SHP77 (cell line): ENCODE measurements around the gene NR5A1.

Source experiments
- DNase-seq, 2 experiments: peaks; one replicate each; lab custom pipeline; 2025; lab: John Stamatoyannopoulos, UW

NR5A1 gene

DNA sequence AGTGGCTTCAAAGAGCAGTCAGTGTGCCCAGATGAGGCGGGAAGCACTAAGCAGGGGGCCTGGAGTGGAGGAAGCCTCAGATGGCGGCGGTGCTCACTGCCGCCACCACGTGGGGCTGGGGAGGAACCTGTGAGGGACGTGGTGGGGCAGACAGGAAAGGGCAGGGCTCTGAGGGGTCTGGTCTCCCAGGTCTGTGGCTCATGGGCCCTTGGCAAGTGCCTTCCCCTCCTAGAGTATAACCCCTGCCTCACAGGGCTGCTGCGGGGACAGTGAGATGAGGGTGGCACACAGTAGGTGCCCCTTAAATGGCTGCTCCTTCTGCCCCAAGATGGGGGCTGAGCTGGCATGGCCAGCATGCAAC, 26.6 kb downstream of the NR5A1 start:
- peak; percentile 48 to 58 for DNase-seq

DNA sequence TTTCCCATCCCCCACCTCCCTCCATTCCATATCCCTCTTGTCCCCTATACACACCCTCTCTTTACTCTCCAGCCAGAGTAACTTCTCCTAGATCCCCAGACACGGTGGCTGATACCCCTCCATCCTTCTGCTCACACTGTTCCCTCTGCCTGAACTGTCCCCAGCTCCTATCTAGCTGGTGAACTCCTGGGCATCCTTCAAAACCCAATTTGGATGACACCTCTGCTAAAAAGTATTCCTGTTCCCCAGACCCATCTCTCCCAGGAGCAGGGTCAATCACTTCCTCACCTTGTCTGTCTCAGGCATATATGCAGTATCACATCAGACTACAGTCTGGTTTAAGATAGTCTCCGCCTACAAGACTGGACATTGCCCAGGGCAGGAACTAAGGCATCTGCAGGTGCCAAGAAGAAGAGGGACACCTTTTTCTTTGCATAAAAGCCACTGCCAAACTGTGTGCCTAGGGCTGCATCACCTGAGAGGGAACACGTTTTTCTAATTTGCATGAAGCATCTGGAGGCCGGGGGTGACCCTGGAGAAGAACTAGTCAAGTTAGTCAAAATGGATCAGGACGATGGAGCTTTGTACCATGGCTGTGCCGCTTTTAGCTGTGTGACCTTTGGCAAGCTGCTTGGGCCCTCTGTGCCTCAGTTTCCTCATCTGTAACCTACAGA, 27.1 kb downstream of the NR5A1 start:
- DNase-seq = no peak

DNA sequence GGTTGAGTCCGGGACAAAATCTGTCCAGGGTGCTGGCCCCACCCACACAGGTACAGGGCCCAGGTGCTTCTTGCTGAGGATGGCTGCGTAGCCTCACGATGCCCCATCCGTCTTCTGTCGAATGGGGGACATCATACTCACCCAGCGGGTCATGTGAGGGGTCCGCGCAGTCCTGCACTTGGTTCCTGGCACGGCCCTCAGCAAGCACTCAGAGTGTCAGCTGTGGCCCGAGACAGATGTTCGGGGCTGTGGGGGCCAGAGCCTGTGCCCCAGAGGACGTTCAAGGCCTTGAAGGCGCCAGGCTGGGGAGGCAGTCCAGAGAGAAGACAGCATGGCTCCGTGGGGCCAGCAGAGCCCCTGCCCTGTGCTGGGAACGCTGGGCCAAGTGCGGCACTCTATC, 27.8 kb downstream of the NR5A1 start:
- no peak for DNase-seq

DNA sequence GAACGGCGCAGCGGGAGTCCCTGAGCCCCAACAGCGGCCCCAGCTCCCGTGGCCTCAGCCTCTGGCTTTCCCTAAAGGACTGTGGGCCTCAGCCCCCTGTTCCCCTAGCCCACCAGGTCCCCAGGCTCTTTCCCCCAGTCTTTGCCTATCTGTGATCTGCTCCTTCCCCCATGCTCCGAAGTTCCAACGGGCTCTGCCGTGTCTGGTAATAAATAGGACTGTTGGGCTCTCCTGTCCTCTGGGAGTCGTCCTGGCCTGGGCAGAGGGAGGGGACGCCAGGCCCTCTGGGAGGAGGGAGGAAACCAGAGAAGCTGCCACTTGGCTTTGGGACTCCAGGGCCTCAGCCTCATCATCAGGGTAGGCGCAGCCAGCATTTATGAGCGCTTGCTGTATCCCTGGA, 28.8 kb downstream of the NR5A1 start:
- DNase-seq = no peak

DNA sequence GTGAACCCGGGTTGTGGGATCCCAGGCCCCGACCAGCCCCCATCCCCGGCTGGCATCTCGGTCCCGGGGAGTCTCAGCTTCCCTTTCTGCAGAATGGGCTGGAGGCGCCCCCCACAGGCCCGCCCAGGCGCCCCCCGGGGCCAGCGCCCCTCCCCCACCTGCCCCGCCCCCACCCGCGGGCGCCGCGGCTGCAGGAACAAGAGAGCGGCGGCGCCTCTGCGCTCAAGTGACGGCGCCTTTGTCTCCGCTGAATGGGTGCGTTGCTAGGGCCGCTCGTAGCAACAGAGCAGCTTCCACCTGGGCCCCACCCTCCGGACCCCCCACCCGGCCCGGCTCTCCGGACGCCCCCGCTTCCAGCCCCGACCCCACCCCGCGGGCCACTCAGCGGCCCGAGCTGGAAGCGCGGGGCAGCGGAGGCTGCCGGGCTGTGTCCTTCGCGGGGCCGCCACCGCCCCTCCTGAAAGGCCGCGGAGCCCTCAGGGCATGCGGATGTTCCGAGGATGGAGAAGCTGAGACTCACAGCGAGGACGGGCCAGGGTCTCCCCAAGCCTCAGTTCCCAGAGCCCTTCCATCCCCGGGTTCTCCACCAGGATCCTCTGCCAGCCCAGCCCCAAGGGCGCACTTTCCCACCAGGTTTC, 29.4 kb downstream of the NR5A1 start:
- peak in 1 of 2 experiments; percentile 15 for DNase-seq

DNA sequence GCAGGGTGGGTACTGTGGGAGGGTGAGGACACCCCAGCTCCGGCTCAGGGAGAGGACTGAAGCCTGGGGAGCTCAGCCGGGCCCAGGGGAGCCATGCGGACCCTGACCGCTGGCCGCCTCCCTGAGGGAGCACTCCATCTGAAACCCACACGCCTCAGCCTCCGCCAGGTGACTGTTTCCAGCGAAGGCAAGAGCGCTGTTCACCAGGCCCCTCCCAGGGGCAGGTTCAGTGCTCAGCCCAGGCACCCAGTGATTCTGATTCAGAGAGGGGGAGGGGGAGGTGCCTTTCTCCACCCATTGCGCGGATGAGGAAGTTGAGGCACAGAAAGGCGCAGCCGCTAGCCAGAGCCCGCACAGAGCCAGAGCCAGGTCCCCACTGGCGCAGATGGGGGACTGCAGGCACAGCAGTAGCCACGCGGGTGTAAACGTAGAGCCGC, 30.0 kb downstream of the NR5A1 start:
- no peak for DNase-seq

DNA sequence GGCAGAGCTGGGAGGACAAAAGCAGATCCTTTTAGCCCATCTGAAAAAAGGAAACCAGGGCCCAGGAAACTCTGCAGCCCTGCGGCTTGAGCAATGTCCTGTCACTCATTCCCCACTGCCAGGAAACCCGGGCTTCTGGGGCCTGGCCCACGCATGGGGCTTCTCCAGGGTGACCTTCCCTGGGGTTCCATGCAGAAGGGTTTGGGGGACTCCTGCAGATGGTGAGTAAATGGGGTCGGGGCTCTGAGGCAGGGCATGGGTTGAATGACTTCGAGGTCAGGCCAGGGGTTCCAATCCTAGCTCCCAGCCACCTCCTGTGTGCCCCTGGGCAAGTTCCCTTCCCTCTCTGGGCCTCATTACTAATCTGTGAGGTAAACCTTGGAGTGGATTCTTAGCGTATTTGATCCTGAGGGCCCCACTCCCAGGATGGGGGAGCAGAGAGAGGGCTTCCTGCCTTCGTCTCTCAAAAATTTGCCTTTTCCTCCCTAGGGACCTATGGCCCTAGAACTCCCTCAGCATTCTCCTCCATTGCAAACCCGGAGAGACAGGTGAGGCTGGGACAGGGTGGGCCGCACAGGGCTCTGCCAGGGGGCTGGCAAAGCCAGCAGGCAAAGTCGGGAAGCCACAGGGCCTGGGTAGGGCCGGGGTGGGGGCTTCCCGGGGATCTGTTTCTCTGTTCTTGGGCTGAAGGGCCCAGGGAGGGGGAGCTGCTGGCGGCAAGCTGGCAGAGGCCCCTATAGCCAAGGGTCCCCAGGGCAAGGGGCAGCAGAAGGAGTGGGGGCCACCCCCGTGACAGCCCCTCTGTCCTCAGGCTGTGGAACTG, 31.1 kb downstream of the NR5A1 start:
- no peak for DNase-seq

DNA sequence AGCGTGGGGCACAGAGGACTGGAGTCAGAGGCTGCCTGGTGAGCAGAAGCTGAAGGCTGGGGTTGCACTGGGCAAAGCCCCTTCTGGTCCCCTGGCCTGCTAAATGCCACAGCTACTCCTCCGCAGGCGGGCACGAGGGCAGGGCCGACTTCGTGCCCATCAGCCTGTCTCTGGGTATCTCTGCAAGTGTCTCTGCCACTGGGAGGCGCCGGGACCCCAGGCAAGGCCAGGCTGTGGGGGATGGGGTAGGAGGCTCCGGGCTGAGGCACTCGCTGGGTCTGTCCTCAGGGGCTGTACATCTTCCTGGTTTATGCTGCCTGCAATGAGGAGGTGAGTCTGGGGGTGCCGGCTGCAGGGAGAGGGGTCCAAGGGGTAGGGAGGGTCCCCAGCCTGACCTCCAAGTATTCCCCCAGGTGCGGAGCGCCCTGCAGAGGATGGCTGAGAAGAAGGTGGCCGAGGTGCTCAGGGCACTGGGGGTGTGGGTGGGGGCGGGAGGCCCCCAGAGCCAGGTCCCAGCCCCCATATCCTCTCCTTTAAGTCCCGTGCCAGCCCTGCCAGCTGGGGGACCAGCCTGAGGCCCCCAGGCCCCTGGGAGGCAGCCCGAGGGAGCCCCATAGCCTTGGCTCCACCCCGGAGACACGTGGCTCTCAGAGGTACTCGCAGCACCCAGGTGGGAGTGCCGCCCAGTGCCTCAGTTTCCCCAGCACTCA, 31.9 kb downstream of the NR5A1 start:
- DNase-seq = no peak

DNA sequence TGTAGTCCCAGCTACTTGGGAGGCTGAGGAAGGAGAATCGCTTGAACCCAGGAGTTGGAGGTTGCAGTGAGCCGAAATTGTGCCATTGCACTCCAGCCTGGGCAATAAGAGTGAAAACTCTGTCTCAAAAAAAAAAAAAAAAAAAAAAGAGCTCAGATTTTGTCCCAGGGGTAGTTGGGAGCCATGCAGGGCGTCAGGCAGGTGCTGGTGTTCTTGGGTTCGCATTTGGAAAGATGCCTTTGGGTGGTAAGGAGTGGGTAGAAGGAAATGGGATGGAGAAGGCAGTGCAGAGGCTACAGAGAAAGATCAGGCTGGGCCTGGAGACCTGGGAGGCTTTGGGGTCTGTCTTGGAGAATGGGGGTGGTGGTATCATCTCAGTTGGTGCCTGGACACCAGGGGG, 33.0 kb downstream of the NR5A1 start:
- DNase-seq = no peak

DNA sequence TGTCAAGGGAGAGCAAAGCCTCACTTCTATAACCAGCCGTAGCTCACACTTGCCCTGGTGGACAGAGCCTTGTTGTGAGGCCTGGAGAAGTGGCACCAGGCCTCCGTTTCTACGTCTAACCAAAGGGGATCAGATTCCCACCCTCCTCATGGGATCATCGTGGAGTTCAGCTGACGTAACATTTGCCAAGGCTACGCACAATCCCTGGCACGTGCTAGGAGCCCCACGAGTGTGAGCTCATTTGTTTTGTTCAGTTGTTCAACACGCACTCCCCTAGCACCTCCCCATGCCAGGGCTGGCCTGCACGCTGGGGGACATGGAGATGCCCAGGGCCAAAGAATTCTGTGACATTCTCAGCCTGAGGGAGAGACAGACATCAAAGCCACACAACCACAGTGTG, 33.9 kb downstream of the NR5A1 start:
- no peak for DNase-seq

DNA sequence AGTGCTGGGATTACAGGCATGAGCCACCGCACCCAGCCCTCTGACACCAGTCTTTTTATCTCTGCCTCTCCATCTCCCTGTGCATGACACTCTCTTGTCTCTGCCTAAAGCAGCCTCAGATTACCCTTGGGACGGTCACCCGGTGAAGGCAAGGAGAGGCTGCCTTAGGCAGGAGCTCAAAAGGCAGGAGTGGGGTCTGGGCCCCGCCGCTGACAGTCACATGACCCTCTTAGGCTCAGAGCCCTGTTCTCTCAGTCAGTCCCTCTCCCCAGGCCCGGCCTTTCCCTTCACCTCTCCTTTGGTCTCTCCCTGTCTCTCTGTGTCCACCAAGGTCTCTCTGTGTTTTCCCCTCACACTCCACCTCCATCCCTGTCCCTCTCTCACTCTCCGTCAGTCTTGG, 34.4 kb downstream of the NR5A1 start:
- no peak for DNase-seq

DNA sequence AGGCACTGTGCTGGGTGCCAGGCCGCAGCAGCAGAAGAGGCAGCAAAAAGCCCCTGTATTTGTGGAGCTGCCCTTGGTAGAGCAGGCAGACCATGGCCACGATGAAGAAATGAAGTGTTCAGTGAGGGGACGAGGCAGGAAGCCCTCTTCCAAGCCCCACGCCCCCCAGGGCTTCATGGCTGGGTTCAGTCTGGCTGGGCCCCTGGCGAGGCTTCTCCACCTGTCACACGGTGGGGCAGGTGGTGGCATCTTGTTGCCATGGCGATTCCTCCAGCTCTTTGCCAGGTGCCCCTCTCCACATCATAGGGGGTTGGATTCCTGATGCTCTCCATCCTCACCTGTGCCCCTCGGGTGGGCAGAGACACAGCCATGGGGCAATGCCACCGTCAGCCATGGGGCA, 35.4 kb downstream of the NR5A1 start:
- no peak for DNase-seq

DNA sequence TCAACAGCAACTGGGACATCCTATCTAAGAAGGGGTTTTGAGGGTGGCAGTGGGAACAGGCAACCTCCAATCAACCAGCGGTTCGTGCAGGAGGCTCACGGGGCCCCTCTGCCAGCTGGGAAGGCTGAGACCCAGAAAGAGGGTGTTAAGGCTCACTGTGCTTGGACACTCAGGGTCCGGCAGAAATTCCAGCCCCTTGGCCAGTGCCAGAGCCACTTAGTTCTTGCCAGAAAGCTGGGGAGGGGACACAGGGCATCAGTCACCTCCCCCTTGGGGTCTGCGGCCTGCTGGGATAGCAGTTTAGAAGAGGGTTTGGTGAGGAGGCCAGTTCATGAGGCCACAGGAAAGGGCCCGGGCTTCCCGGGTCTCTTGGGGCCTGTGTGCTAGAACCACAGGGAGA, 36.5 kb downstream of the NR5A1 start:
- DNase-seq = no peak

DNA sequence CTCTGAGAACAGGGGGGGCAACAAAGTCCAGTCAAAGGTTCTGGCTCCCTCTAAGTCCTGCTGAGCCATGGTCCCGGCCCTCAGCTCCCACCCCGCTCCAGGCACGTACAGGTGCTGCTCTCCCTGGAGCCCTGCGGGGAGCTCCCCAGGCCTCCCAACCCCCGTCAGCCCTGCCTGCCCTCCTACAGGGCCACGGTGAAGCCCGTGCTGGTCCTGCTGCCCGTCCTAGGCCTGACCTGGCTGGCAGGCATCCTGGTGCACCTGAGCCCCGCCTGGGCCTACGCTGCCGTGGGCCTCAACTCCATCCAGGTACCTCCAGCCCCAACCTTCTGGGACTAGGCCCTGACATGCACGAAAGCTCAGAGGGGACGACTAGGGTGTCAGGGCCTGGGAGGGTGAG, 36.9 kb downstream of the NR5A1 start:
- DNase-seq = no peak

DNA sequence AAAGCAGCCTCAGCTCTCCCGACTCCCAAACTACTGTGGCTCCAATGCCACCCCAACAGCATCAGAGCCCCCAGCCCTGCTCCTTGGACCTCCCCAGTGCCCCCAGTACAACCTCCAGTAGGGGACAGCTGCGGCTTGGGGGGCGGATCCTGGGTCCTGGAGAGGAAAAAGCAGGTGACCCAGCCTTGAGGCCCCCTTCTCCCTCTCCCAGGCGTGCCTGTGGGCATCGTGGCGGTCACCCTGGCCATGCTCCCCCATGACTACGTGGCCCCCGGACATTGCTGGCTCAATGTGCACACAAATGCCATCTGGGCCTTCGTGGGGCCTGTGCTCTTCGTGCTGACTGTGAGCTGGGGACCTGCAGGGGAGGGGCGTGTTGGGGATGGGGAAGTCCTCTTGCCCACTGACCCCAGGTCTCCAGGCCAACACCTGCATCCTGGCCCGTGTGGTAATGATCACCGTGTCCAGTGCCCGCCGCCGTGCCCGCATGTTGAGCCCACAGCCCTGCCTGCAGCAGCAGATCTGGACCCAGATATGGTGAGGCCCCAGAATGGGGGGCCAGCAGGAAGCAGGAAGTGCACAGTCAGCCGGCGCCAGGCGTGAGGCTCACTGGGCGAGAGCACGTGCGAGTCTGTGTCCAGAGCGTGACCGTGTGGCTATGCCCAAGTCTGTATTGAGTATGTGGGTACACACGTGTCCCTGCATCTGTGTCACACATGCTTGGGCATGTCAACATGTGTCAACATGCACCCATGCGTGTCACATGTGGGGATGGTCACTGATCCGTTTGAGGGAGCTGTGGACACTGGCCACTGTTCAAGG, 38.0 kb downstream of the NR5A1 start:
- DNase-seq = no peak

DNA sequence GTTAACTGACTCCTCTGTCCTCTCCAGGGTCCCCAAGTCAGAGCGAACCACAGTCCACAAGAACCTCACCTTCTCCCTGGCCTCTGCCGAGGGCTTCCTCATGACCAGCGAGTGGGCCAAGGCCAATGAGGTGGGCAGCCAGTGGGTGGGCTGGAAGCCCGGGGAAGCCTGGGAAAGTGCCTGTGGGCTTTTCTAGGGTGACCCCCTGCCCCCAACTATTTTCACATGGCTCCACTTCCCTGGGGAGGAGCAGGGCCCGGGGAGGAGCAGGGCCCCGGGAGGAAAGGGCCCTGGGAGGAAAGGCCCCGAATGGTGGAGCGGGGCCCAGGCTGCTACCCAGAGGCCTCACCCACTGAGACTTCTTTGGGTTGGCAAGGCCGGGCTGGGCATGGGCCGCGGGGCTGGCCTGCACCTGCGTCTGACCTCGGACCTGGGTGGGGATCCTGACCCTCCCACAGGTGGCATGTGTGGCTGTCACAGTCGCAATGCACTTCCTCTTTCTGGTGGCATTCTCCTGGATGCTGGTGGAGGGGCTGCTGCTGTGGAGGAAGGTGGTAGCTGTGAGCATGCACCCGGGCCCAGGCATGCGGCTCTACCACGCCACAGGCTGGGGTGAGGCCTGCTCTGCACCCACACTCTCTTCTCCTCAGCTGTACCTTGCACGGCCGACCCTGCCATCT, 39.0 kb downstream of the NR5A1 start:
- no peak for DNase-seq

DNA sequence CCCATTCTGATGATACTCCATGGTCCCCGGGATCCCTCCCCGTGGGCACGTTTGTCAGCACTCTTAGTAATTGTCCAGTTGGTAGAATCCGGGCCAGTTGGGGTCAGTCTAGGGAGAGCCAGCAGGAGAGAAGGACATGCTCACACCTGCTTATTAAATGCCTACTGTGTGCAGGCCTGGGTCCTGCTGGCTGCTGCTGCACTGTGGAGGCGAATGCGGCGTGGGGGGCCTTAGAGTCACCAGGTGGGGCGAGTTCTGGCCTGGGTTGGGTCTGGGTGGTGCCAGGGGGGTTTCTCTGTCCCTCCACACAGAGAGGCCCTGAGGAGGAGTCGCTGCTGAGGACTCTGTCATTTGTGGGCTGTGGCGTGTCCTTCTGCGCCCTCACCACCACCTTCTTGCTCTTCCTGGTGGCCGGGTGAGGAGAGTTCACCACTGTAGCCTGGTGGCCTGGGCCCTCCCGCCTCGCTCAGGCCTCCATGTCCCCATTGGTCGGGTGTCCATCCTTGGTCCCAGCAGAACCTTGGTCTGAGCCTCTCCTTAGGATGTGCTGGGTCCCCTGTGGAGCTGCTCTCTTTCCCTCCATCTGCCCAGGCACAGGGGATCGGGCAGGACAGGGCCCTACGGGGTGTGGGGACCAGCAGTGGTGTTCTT, 39.7 kb downstream of the NR5A1 start:
- no peak for DNase-seq

DNA sequence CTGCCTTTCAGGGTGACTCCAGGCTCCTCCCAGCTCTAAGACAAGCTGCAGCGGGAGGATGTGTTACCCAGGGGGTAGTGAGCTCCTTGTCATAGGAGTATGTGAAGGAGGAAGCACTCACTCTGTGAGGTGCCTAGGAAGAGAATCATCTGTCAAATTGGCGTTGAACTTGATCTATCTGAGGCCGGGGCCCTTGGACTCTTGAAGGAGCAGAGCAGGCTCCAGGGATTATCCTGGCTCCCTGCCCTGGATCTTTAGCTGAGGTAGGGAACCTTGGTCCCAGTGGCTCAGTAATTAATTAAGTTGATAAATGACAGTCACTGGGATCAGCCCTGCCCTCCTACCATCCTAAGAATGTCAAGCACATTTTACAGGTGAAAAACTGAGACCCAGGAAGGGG, 41.5 kb downstream of the NR5A1 start:
- no peak for DNase-seq

DNA sequence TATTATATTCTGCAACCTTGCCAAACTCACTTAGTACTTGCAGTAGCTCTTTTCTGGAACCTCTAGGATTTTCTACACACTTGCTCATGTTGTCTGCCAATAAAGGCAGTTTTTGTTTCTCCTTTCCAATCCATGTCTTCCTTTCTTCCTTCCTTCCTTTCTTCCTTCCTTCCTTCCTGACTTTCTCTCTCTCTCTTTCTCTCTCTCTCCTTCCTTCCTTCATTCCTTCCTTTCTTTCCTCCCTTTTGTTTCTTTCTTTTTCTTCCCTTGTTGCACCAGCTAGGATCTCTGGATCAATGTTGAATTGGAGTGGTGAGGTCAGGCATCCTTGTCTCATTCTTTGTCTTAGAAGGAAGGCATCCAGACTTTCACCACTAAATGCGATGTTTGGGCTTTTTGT, 44.5 kb downstream of the NR5A1 start:
- no peak for DNase-seq

DNA sequence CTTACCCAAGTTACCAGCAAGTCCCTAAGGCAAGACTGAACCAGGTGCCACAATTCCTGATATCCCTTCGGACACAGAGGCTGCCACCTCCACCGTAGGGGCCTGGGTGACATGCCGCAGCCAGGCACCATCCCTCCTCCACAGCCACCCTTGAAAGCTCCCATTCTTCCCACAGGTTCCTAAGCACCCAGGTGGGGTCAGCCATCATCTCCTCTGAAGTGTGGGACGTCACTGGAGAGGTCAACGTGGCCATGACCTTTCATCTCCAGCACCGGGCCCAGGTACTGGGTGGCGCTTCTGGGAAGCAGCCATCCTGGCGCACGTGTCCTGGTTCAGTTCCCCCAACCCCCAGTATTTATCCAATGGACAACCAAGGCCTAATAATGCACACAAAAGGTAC, 48.8 kb downstream of the NR5A1 start:
- DNase-seq = no peak
